Measurements from ENCODE around the gene KHDC4.

The KHDC4 gene

GRCh38 chr1:155934097-155934935, at the start of gene KHDC4:
Gene KHDC4 (minus strand): TSS chr1:155934413. CDS start chr1:155934373, 40 bp downstream.
- TF ChIP-seq, protein P1, sequence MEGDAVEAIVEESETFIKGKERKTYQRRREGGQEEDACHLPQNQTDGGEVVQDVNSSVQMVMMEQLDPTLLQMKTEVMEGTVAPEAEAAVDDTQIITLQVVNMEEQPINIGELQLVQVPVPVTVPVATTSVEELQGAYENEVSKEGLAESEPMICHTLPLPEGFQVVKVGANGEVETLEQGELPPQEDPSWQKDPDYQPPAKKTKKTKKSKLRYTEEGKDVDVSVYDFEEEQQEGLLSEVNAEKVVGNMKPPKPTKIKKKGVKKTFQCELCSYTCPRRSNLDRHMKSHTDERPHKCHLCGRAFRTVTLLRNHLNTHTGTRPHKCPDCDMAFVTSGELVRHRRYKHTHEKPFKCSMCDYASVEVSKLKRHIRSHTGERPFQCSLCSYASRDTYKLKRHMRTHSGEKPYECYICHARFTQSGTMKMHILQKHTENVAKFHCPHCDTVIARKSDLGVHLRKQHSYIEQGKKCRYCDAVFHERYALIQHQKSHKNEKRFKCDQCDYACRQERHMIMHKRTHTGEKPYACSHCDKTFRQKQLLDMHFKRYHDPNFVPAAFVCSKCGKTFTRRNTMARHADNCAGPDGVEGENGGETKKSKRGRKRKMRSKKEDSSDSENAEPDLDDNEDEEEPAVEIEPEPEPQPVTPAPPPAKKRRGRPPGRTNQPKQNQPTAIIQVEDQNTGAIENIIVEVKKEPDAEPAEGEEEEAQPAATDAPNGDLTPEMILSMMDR (IDR thresholded peaks at IDR 0.05) = no peak

DNA sequence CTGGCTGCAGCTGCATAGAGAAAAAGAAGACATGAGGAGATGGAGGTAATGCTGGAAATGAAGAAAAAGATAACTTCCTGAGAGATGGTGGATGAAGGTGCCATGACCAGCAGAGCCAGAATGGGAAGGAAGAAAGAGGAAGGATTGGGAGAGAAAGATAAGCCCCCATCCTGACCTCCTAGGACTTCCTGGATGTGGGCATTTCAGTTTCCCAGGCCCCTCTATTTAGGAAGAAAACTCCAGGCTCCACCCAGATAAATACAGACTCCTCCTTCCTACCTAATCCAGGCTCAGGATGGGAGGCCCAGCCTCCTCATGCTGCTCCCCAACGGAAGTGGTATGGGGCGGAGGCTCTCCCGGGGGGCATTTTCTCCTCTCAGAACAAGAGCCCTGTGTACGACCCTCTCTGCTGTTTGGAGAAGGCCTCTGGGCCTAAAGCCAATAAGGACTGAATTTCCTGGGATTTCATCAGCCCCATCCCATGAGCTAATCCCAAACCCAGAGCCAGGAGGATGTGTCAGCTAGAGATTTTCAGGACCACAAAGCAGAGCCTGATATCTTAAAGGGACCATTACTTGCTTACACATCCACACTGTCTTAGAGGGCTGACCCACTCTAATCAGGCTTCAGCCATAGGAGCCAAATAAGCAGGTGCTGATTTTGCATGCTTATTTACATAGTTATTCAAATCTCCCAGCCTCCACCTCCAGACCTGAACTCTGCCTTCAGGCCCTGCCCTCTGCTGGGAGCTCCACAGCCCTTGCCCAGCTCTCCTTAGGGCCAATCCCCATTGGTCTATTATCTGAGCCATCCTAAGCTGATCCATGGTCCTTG, 49.2 kb upstream of the KHDC4 start:
- TF ChIP-seq, protein P1 (IDR thresholded peaks at IDR 0.05) = no peak

GRCh38 chr1:155982106-155982505, 47.9 kb upstream of the KHDC4 start:
- TF ChIP-seq, protein P1 (IDR thresholded peaks at IDR 0.05) = no peak

- TF ChIP-seq, protein P1 (IDR thresholded peaks at IDR 0.05) = no peak
Observed at GRCh38 chr1:155981266-155982088, 47.3 kb upstream of the KHDC4 start.

DNA sequence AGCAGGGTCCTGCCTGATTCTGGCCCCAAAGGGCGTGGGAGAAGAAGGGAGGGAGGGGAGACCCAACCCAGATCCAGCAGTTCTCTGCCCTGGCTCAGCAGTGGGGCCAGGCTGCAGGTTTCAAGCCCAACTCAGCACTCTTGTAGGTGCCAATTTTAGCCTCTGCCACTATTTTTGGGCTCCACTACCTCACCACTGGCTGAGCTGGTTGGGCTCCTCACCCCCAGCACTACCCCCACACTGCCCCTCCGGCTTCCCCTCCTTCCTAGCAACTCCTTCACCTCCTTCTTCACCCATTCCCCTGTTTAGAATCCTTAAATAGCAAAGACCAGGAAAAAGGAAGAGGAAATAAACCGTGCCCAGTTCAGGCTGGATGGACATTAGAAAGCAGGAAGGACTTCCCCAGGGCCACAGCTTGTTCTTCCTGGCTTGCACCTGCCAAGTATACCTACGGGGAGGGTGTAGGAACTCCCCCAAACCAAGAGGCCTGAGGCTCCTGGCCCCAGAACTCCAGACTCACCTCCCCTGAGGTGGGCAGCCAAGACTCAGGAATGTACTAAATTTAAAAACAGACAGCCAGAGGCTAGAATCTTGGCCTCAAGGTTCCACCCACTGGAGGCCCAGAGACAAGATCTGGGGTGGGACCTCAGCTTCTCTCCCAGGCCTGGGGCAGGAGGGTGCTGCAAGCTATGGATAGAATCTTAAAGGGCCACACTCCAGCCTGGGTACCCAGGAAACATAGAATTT, 45.6 kb upstream of the KHDC4 start:
- TF ChIP-seq, protein P1 (IDR thresholded peaks at IDR 0.05) = no peak

DNA sequence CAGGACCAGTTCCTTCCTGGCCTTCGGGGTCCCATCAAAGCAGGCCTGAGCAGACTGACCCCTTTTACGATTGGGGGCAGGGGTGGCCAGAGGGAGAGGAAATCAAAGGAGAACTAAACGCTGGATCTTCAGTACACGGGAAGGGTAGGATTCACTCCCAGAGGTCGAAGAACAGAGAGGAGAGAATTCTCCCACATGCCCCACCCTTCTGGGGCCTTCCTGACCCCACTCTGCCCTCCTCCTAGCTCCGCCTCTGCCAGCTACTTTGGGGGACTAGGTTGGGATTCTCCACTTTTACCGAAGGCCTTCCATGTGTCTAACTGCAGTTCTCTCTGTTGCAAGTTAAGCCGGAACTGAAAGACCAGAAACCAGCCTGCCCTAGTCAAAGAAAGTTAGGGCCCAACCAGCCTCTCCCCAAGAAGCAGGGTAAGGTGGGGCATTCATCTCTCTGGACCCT, 44.8 kb upstream of the KHDC4 start:
- TF ChIP-seq, protein P1 (IDR thresholded peaks at IDR 0.05) = no peak
